NCI-H524 (cell line): ENCODE data around the gene EPS8L3.
"Not testable (repeated sequence)": the region's sequence is repeated elsewhere in the genome, so short reads cannot be mapped to it uniquely, and the experiment has no call there.

Experiments used
- DNase-seq, 2 experiments: peaks; one replicate each; lab custom pipeline; 2025; lab: John Stamatoyannopoulos, UW

The EPS8L3 gene

GRCh38 chr1:109708949-109709348, 54.8 kb downstream of the EPS8L3 start:
- DNase-seq, result not testable (repeated sequence)

GRCh38 chr1:109705411-109705810, 58.3 kb downstream of the EPS8L3 start:
- no peak for DNase-seq

DNA sequence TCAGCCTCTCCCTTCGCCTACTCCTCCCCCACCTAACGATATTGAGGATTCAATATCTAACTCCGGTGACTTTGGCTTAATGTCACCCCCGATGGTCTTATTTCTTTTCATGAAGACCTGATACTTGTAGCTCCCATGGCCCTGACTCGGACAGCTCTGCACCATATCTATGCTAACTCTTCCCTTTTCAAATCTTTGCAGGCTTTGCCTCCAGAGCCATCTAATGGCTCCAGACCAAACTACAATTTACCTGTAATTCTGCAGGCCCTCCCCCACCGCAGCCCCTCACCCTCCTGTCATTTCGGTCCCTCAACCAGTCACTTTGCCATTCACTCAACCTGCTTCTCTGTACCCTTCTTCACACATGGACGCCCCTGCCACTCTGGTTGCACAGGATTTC, 59.5 kb downstream of the EPS8L3 start:
- no peak for DNase-seq

GRCh38 chr1:109702940-109703339, 60.8 kb downstream of the EPS8L3 start:
- not testable (repeated sequence) for DNase-seq
